Tibial artery (tissue), 4 donors: Measurements from ENCODE around the gene ALPK3.

Source experiments
- DNase-seq, 2 donors: peaks; one replicate each; pipeline ENCODE4 v3.0.0-alpha.2; 2019
- H3K27ac ChIP-seq, 2 donors: fragments of 200-600 bp; sonication (generic) in 1 of 2; 1 replicate in 1 of 2; 2 replicates in 1 of 2; pipeline ENCODE4 v1.5.1; 2018 to 2019; ENCODE audit warnings: mild to moderate bottlenecking in 1 of 2
- H3K27me3 ChIP-seq, 2 donors: fragments of 200-600 bp; sonication (generic) in 1 of 2; one replicate each; pipeline versions ENCODE4 v1.5.1 to v1.6.0; 2016 to 2019
- H3K36me3 ChIP-seq, 3 donors: fragments of 200-600 bp; sonication (generic) in 2 of 3; one replicate each; pipeline ENCODE4 v1.5.1; 2016 to 2019; ENCODE audit warnings: mild to moderate bottlenecking in 2 of 3
- H3K4me1 ChIP-seq, 4 donors: fragments of 200-600 bp; sonication (generic) in 2 of 4; 1 replicate in 3 of 4; 2 replicates in 1 of 4; pipeline ENCODE4 v1.5.1; 2016 to 2019
- H3K4me3 ChIP-seq, 2 donors: fragments of 200-600 bp; sonication (generic) in 1 of 2; 1 replicate in 1 of 2; 2 replicates in 1 of 2; pipeline ENCODE4 v1.5.1; 2018 to 2019; ENCODE audit warnings: mild to moderate bottlenecking in 2 of 2
- H3K9me3 ChIP-seq, 3 donors: fragments of 200-600 bp; sonication (generic) in 1 of 3; one replicate each; pipeline ENCODE4 v1.5.1; 2016 to 2019
- intact Hi-C: fragments of 100-400 bp; cut with DNase I; formaldehyde crosslinking; loops from one replicate; pipeline ENCODE4 v1.15.0; 2023; ENCODE audit warnings: low total_unique reads
- TF ChIP-seq, protein P1 (sequence below), 2 experiments: fragments of 200-600 bp in 1 of 2; fragments of 450-650 bp in 1 of 2; IDR thresholded peaks; one replicate each; pipeline ENCODE4 v1.5.1; 2017 to 2019; ENCODE audit warnings: antibody characterized with exemption in 2 of 2, mild to moderate bottlenecking in 1 of 2, moderate library complexity in 1 of 2

Gene ALPK3

DNA sequence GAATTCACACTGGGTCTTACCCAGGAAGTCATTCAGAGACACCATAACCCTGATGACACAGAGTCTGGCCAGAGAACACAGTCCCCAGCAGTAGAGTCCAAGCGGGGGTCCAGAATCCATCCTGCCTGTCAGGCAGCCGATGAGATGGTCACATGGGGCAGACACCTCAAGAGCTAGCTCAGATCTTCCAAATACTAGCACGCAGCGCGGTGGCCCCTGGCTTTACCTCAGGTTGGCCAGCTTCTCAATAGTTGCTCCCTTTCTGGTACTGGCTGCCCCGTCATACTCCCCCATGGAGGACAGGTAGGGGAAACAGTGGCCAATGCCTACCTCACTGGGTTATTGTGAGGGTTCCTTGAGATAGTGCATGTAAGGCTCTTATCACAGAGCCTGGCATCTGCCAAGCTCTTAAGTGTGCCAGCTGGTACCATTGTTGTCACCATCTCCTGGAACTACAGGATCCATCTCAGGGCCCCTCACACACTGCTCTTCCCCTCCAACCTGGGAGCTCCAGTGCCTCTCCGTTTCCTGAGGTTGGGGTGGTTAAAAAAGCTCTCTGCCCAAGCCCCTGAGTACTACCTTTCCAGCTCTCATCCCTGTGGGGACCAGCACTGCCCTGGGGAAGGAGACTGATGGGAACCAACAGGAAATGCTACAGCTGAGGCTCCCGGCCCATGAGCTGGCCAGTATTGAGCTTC lies 63.8 kb downstream of the ALPK3 start:
- no peak for DNase-seq
- Histone ChIP-seq H3K36me3 (no peaks in the 10 kb centered on the region), H3K4me1 (peaks cover 0 to 18% (median 3%) of the 10 kb centered on the region in 4 donors), H3K4me3 (no peak overlapping the region), H3K9me3 (no peaks in the 10 kb centered on the region), H3K27me3 (no peaks in the 10 kb centered on the region), H3K27ac (no peak overlapping the region)
- intact Hi-C loops, result no loop called here
- TF ChIP-seq, protein P1, sequence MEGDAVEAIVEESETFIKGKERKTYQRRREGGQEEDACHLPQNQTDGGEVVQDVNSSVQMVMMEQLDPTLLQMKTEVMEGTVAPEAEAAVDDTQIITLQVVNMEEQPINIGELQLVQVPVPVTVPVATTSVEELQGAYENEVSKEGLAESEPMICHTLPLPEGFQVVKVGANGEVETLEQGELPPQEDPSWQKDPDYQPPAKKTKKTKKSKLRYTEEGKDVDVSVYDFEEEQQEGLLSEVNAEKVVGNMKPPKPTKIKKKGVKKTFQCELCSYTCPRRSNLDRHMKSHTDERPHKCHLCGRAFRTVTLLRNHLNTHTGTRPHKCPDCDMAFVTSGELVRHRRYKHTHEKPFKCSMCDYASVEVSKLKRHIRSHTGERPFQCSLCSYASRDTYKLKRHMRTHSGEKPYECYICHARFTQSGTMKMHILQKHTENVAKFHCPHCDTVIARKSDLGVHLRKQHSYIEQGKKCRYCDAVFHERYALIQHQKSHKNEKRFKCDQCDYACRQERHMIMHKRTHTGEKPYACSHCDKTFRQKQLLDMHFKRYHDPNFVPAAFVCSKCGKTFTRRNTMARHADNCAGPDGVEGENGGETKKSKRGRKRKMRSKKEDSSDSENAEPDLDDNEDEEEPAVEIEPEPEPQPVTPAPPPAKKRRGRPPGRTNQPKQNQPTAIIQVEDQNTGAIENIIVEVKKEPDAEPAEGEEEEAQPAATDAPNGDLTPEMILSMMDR (IDR thresholded peaks at IDR 0.05), result no peak

DNA sequence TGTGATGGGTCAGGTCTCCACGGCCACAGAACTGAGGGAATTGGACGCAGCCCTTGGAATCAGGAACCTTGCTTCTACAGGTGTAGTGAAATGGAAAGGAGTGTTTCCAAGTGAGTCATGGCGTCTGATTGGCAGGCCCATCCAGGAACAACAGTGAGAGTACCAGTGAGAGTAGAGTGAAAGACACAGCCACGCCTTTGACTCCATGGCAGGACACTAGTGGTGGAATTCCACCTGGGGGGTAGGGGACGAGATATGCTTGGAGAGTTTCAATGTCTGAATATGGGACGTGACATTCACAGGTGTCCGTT lies 64.3 kb downstream of the ALPK3 start:
- no peak overlapping the region for H3K27ac ChIP-seq

DNA sequence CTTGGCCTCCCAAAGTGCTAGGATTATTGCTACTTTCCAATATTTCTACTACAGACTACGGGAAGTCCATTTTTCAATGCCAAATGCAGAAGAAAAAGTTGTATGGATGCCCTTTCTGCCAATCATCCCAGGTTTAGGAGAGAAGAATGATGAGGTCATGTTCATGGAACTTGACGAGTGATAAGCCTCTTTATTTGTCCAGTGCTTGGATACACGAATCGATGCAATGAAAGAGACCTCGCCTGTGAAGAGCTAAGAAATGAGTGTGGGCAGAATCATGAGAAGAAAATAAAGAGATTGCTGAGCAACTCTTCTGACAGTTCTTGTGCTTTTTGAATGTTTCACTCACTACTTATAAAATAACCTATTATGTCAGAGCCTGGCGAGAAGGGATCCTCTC lies 66.3 kb downstream of the ALPK3 start:
- peaks cover 0 to 18% (median 3%) of the 10 kb centered on the region in 4 donors for H3K4me1 ChIP-seq
- H3K4me3 ChIP-seq, result no peak overlapping the region
- intact Hi-C loops, result no loop called here
- no peaks in the 10 kb centered on the region for H3K36me3 ChIP-seq
- DNase-seq, result no peak
- no peaks in the 10 kb centered on the region for H3K9me3 ChIP-seq
- TF ChIP-seq, protein P1 (IDR thresholded peaks at IDR 0.05), result no peak
- peaks cover 0 to 3% of the 10 kb centered on the region in 2 donors for H3K27me3 ChIP-seq
- H3K27ac ChIP-seq, result peak overlapping the region; percentile 44 to 46

More for the DNA sequence above, 64.3 kb downstream of the ALPK3 start:
- TF ChIP-seq, protein P1 (IDR thresholded peaks at IDR 0.05), result no peak
- Histone ChIP-seq H3K4me1 (peaks cover 0 to 18% (median 3%) of the 10 kb centered on the region in 4 donors), H3K36me3 (no peaks in the 10 kb centered on the region), H3K9me3 (no peaks in the 10 kb centered on the region), H3K4me3 (no peak overlapping the region), H3K27me3 (no peaks in the 10 kb centered on the region)
- intact Hi-C loops, result no loop called here
- no peak for DNase-seq

DNA sequence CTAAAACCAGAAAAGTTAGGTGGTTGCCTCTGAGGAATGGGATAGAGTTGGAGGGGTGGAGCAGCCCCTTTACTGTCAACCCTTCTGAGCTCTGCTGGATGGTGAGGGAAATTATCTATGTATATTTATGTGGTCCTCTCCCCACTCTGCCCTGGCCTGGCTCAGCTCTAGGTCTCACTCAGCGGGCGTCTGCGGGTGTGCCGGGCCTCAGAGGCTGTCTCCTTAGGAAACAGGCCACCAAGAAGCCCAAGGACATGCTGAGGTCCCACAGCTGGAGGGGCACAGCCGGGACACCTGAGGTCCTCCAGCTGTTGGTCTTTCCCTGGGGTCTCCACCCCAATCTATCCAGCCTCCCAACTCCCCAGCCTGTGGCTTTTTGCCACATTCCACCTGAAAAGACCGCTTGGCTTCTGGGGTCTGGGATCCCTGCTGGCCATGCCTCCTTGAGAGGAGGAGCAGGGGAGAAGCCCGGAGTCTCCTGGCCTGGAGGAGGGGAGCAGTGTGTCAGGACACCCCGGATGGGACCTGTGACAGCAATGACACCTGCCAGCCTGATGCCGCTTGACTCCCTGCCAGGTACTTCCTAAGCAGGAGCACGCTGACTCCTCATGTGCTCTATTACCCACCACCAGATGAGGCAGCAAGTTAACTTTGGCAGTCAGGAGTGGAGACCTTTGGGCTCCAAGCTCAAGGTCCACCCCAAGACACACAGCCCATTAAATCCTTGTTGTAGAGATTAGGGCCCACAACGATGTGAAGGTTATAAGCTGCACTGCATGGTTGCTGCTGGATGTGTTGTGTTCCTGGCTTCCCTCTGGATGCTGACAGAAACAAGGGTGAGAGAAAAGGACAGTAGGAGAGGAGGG lies 67.0 kb downstream of the ALPK3 start, which contains the start of gene SLC28A1:
Gene SLC28A1, plus strand, starts transcription at position 747 of the 866 bp plus-strand sequence. CDS start 3,099 bp downstream, outside the sequence.
- peaks cover 0 to 7% of the 10 kb centered on the region in 2 donors for H3K27me3 ChIP-seq
- H3K9me3 ChIP-seq, result no peaks in the 10 kb centered on the region
- peak within 1 kb of the TSS; percentile 44 to 46 for H3K27ac ChIP-seq
- H3K4me3 ChIP-seq, result no peak within 1 kb of the TSS
- H3K36me3 ChIP-seq, result no peaks in the 10 kb centered on the region
- intact Hi-C loops, result no loop called here
- peaks cover 0 to 18% (median 3%) of the 10 kb centered on the region in 4 donors for H3K4me1 ChIP-seq
- DNase-seq, result no peak
- TF ChIP-seq, protein P1 (IDR thresholded peaks at IDR 0.05), result no peak

DNA sequence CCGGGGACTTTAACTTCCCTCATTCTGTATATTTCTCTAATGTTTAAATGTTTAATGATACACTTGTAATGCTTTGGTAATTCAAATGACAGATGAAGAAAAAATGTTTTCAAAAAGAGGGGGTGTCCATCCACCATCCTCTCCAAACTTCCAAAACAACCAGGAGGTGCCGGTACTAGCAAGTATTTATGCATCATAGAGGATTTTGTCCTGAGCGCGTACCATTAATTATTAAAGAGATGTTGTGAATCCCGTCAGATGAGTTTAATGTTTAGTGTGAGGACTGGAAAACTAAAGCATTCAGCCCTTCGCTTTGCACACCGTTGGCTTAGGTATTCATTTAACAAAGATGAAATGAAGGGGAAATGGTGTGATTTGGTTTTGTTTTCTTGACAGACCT lies 68.6 kb downstream of the ALPK3 start:
- TF ChIP-seq, protein P1 (IDR thresholded peaks at IDR 0.05), result no peak
- Histone ChIP-seq H3K27me3 (peaks cover 0 to 7% of the 10 kb centered on the region in 2 donors), H3K36me3 (no peaks in the 10 kb centered on the region)

More for the DNA sequence above, 68.6 kb downstream of the ALPK3 start:
- no peak for DNase-seq
- no peak overlapping the region for H3K27ac ChIP-seq
- H3K9me3 ChIP-seq, result no peaks in the 10 kb centered on the region
- H3K4me1 ChIP-seq, result peaks cover 0 to 18% (median 3%) of the 10 kb centered on the region in 4 donors
- no peak overlapping the region for H3K4me3 ChIP-seq
- intact Hi-C loops, result no loop called here
